Stomach (tissue), 9 donors: Measurements from ENCODE around the gene SPATA6. TPM values are rescaled to one million over a fixed set of nuclear protein-coding genes. Genes with fewer than 3 reads are reported as not detected.

ENCODE experiments used
- DNase-seq, 2 donors: peaks; one replicate each; pipeline versions ENCODE4 v3.0.0 to v3.0.0-alpha.2; 2013 to 2019
- H3K27ac ChIP-seq, 5 donors: fragments of 200-600 bp in 4 of 5; sonication (generic) in 4 of 5; one replicate each; pipeline ENCODE4 v1.5.1; 2013 to 2019; ENCODE audit warnings: mild to moderate bottlenecking in 1 of 5, moderate library complexity in 1 of 5
- H3K27me3 ChIP-seq, 3 donors: fragments of 200-600 bp; sonication (generic); one replicate each; pipeline ENCODE4 v1.5.1; 2017 to 2019; ENCODE audit warnings: mixed run types in 1 of 3
- H3K36me3 ChIP-seq, 4 donors: fragments of 200-600 bp; sonication (generic); 1 replicate in 3 of 4; 2 replicates in 1 of 4; pipeline ENCODE4 v1.5.1; 2016 to 2019
- H3K4me1 ChIP-seq, 4 donors: fragments of 200-600 bp; sonication (generic); one replicate each; pipeline ENCODE4 v1.5.1; 2016 to 2019
- H3K4me3 ChIP-seq, 4 donors: fragments of 200-600 bp; sonication (generic) in 3 of 4; one replicate each; pipeline ENCODE4 v1.5.1; 2016 to 2019; ENCODE audit warnings: mild to moderate bottlenecking in 1 of 4
- H3K9me3 ChIP-seq, 4 donors: fragments of 200-600 bp; sonication (generic); one replicate each; pipeline ENCODE4 v1.5.1; 2016 to 2019
- EP300 ChIP-seq: sonication (generic); formaldehyde crosslinking; IDR thresholded peaks from one replicate; pipeline ENCODE4 v1.6.1; 2017; ENCODE audit warnings: antibody characterized with exemption
- POLR2A ChIP-seq, 4 donors: fragments of 450-650 bp; IDR thresholded peaks; one replicate each; pipeline ENCODE4 v1.6.1; 2016; ENCODE audit warnings: antibody characterized with exemption in 4 of 4, control low read depth in 2 of 4, mild to moderate bottlenecking in 1 of 4, moderate library complexity in 1 of 4
- POLR2AphosphoS5 ChIP-seq, 3 donors: sonication (generic); formaldehyde crosslinking; IDR thresholded peaks; one replicate each; pipeline ENCODE4 v1.6.1; 2016; ENCODE audit warnings: antibody characterized with exemption in 3 of 3
- WGBS, 5 donors: extraction: QIAGEN DNeasy Blood & Tissue Kit in 3 of 5; methylation state at CpG; one replicate each; pipeline versions ENCODE4 v1.1.5 to v1.1.7; 2013 to 2018; 5-methylcytosine and 5-hydroxymethylcytosine counted together
- intact Hi-C: fragments of 100-400 bp; cut with DNase I; formaldehyde crosslinking; loops from one replicate; pipeline ENCODE4 v1.15.1; 2023; ENCODE audit warnings: low total_unique reads
- polyA plus RNA-seq, 3 donors: library from polyadenylated mRNA; stranded (reverse); fragments of 200-250 nt; gene quantifications; one replicate each; pipeline ENCODE4 v1.2.3, GENCODE V29; 2013
- small RNA-seq, 4 donors: library from RNA; depleted of rRNA; stranded (forward); fragments of <200 nt; gene quantifications; one replicate each; pipeline ENCODE3, GENCODE V24; 2016
- total RNA-seq, 5 donors: library from RNA; depleted of rRNA; stranded (reverse); fragments of >200 nt; gene quantifications; one replicate each; pipeline versions ENCODE4 v1.1.0 to v1.2.3, GENCODE V29; 2014 to 2016
- TF ChIP-seq, protein P1 (sequence below), 7 experiments: fragments of 450-650 bp in 4 of 7; fragments of 200-600 bp in 3 of 7; sonication (generic) in 3 of 7; IDR thresholded peaks; one replicate each; pipeline ENCODE4 v1.5.1; 2016 to 2019; ENCODE audit warnings: antibody characterized with exemption in 7 of 7, control low read depth in 2 of 7, mild to moderate bottlenecking in 1 of 7
- donor health status: healthy with polysubstance abuse.
- donor health status: Bipolar disorder and iron deficiency.
- donor health status: healthy.

Gene SPATA6
- total and polyA plus RNA-seq, 8 donors: 3.1 to 59.1 (median 14.9) TPM

DNA sequence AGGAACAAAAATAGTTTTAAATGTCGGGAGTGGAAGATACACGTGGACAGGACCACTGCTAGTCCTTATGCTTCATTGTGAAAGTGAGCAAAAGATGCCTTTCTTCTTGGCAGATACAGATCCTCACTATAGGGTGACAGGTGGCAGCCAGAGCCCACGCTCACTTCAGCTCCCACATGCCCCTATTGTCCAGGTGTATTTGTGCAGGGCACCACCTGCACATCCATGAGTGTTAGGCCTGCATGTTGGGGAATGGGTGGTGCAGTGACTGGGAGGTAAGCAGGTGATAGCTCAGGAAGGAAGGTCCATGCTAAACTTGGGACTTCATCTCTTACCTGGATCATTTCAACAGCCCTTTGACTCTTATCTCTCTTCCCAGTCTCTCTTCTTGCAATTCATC is 222.1 kb downstream of the SPATA6 start:
- no peak for TF ChIP-seq POLR2AphosphoS5 (IDR thresholded peaks at IDR 0.05)
- TF ChIP-seq POLR2A (IDR thresholded peaks at IDR 0.05): no peak
- TF ChIP-seq, protein P1, sequence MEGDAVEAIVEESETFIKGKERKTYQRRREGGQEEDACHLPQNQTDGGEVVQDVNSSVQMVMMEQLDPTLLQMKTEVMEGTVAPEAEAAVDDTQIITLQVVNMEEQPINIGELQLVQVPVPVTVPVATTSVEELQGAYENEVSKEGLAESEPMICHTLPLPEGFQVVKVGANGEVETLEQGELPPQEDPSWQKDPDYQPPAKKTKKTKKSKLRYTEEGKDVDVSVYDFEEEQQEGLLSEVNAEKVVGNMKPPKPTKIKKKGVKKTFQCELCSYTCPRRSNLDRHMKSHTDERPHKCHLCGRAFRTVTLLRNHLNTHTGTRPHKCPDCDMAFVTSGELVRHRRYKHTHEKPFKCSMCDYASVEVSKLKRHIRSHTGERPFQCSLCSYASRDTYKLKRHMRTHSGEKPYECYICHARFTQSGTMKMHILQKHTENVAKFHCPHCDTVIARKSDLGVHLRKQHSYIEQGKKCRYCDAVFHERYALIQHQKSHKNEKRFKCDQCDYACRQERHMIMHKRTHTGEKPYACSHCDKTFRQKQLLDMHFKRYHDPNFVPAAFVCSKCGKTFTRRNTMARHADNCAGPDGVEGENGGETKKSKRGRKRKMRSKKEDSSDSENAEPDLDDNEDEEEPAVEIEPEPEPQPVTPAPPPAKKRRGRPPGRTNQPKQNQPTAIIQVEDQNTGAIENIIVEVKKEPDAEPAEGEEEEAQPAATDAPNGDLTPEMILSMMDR (IDR thresholded peaks at IDR 0.05): no peak
- TF ChIP-seq EP300: no peak
- Histone ChIP-seq H3K4me1 (peaks cover 0 to 14% (median 2%) of the 10 kb centered on the region in 4 donors), H3K27me3 (no peaks in the 10 kb centered on the region), H3K27ac (no peak overlapping the region), H3K4me3 (no peak overlapping the region), H3K9me3 (no peaks in the 10 kb centered on the region), H3K36me3 (no peaks in the 10 kb centered on the region)
- WGBS, 5 donors: 88 to 93% (median 88%) methylated on average over 3 of the region's 3 CpGs
- no peak for DNase-seq
- intact Hi-C loops: no loop called here

DNA sequence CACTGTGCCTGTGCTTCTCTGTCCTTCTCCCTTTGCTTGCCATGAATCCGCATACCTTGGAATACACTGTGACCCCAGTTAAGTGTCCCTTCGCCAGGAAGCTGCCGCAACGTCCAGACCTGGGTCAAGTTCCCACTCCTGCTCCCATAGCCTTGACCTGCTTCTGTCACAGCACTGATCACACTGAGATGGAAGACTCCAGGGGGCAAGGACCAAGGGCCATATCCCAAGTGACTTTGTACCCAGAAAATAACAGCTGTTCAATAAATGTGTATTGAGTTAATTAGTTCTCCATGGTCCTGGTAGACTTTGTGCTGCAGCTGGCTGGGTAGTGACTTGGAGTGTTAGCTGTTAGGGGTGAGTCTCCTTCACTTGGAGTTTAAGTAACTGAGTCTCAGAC is 223.6 kb downstream of the SPATA6 start:
- H3K4me1 ChIP-seq: peaks cover 0 to 14% (median 2%) of the 10 kb centered on the region in 4 donors
- TF ChIP-seq EP300 (no peak), POLR2A (IDR thresholded peaks at IDR 0.05) (no peak), POLR2AphosphoS5 (IDR thresholded peaks at IDR 0.05) (no peak)
- TF ChIP-seq, protein P1 (IDR thresholded peaks at IDR 0.05): no peak
- H3K27me3 ChIP-seq: no peaks in the 10 kb centered on the region
- H3K4me3 ChIP-seq: no peak overlapping the region
- H3K9me3 ChIP-seq: no peaks in the 10 kb centered on the region
- WGBS, 5 donors: 82 to 94% (median 92%) methylated on average over 4 of the region's 4 CpGs
- DNase-seq: no peak
- H3K36me3 ChIP-seq: no peaks in the 10 kb centered on the region
- intact Hi-C loops: no loop called here
- H3K27ac ChIP-seq: no peak overlapping the region

DNA sequence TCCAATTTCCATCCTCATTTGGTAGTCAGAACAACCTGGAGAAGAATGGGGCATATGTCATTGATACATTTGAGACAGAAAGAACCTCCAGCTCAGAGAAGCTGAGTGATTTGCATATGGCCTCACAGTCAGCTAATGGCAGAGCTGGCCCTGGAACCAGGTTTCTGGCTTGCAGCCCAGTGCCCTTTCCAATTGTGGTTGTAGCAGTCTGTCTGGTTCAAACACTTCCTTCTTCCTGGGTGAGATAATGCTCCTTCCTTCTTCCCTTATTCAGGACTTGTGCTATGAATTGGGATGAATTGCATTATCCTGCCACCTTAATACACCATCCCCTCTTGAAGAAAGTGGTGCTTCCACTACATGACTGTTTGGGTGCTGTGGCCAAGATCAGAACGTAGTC is 225.3 kb downstream of the SPATA6 start:
- Histone ChIP-seq H3K27me3 (no peaks in the 10 kb centered on the region), H3K9me3 (no peaks in the 10 kb centered on the region), H3K36me3 (no peaks in the 10 kb centered on the region), H3K4me1 (peaks cover 0 to 14% (median 2%) of the 10 kb centered on the region in 4 donors), H3K27ac (peak overlapping the region in 2 of 5 donors; percentile 25 to 42), H3K4me3 (no peak overlapping the region)
- DNase-seq: peak; percentile 57 to 91
- intact Hi-C loops: no loop called here
- WGBS, 5 donors: 38 to 75% (median 69%) methylated on average over 1 of the region's 1 CpG
- TF ChIP-seq POLR2AphosphoS5 (IDR thresholded peaks at IDR 0.05): peak in 2 of 3 donors; percentile 56 to 81
- TF ChIP-seq, protein P1 (IDR thresholded peaks at IDR 0.05): no peak

Small RNAs within 50 kb of the gene (small RNA-seq; reads per million reads assigned to genes)
- gene RNU4-61P: 0 reads per million in 4 donors
- gene RNU6-723P: 0 reads per million in 4 donors

Other genes with a start within 250 kb of the SPATA6 start
- 1 to 10 TPM in 2 of 5 donors, not detected in 3; 1.7 to 1.8 TPM for gene SLC5A9, start 249.5 kb downstream of the SPATA6 start, total RNA-seq
- gene SLC5A9, start 249.5 kb downstream of the SPATA6 start, polyA plus RNA-seq: under 1 TPM; 0.28 to 0.92 (median 0.37) TPM